Upper lobe of right lung (tissue), 1 donor: ENCODE measurements around the gene FOXO4. TPM values are rescaled to one million over a fixed set of nuclear protein-coding genes. Genes with fewer than 3 reads are reported as not detected.
"Not testable (repeated sequence)": the region's sequence is repeated elsewhere in the genome, so short reads cannot be mapped to it uniquely, and the experiment has no call there.

ENCODE experiments used
- ATAC-seq: fragments of 200-7000 bp; cut with Tn5 transposase; one replicate; pipeline ENCODE4 v1.9.1; 2020; ENCODE audit warnings: mild to moderate bottlenecking, moderate library complexity
- DNase-seq: peaks from one replicate; pipeline ENCODE4 v3.0.0-alpha.2; 2020
- H3K27ac ChIP-seq: fragments of 200-600 bp; one replicate; pipeline ENCODE4 v1.8.0; 2022
- H3K27me3 ChIP-seq: fragments of 200-600 bp; one replicate; pipeline ENCODE4 v1.8.0; 2022; ENCODE audit warnings: mild to moderate bottlenecking
- H3K36me3 ChIP-seq: fragments of 200-600 bp; one replicate; pipeline ENCODE4 v1.8.0; 2022
- H3K4me1 ChIP-seq: fragments of 200-600 bp; one replicate; pipeline ENCODE4 v1.8.0; 2022
- H3K4me3 ChIP-seq: fragments of 200-600 bp; one replicate; pipeline ENCODE4 v1.8.0; 2022; ENCODE audit warnings: mild to moderate bottlenecking
- H3K9me3 ChIP-seq: fragments of 200-600 bp; one replicate; pipeline ENCODE4 v1.8.0; 2022
- CTCF ChIP-seq: fragments of 200-600 bp; IDR thresholded peaks from one replicate; pipeline ENCODE4 v1.8.0; 2022; ENCODE audit warnings: antibody characterized with exemption
- intact Hi-C: fragments of 100-400 bp; cut with DNase I; formaldehyde crosslinking; loops from one replicate; pipeline ENCODE4 v1.11.0; 2022
- long read RNA-seq: library from polyadenylated mRNA; unstranded; transcript quantifications from one replicate; pipeline ENCODE4 v2.0.0, GENCODE V29; 2021
- total RNA-seq: library from RNA; stranded (reverse); fragmentation: NEBNext Ultra II Directional; extraction: Animal tissue kit (Norgen Biotek cat#: 25700); gene quantifications from one replicate; pipeline ENCODE4 v1.2.1, GENCODE V29; 2021
- donor health status: DM: no; HTN: yes; CAD: no; lungs with severe emphysema.

Gene FOXO4
- 31.6 TPM for total RNA-seq
- long read RNA-seq, partial matches to known transcripts, result 0 of 4 reads
- long read RNA-seq, other reads (novel, unspliced or antisense), result 1 of 4 reads

GRCh38 chrX:71095555-71095980 is at the start of gene FOXO4:
TSS of gene FOXO4 (plus strand) at chrX:71095851. CDS start at chrX:71096529, 678 bp downstream.
- intact Hi-C loops, result no loop called here
- Histone ChIP-seq H3K36me3 (no peaks in the 10 kb centered on the region), H3K27me3 (no peaks in the 10 kb centered on the region), H3K4me3 (peak within 1 kb of the TSS; percentile 64), H3K27ac (peak within 1 kb of the TSS; percentile 42), H3K9me3 (no peaks in the 10 kb centered on the region), H3K4me1 (no peaks in the 10 kb centered on the region)
- peak; percentile 97 for ATAC-seq
- no peak for TF ChIP-seq CTCF
- DNase-seq, result peak; percentile 94

GRCh38 chrX:71047891-71048290 is 47.8 kb upstream of the FOXO4 start:
- H3K27me3 ChIP-seq, H3K9me3 ChIP-seq, H3K4me3 ChIP-seq, H3K36me3 ChIP-seq, intact Hi-C loops, ATAC-seq, DNase-seq, H3K27ac ChIP-seq, H3K4me1 ChIP-seq: not testable (repeated sequence)

- H3K27ac ChIP-seq, result no peak overlapping the region
- ATAC-seq (no peak), DNase-seq (no peak)
- intact Hi-C loops, result no loop called here
- no peaks in the 10 kb centered on the region for H3K4me1 ChIP-seq
- H3K36me3 ChIP-seq, result no peaks in the 10 kb centered on the region
- no peaks in the 10 kb centered on the region for H3K9me3 ChIP-seq
- no peak for TF ChIP-seq CTCF
- no peak overlapping the region for H3K4me3 ChIP-seq
- no peaks in the 10 kb centered on the region for H3K27me3 ChIP-seq
Measured at GRCh38 chrX:71052721-71053120, 42.9 kb upstream of the FOXO4 start.

- Histone ChIP-seq H3K4me3 (no peak overlapping the region), H3K27me3 (no peaks in the 10 kb centered on the region), H3K27ac (no peak overlapping the region), H3K9me3 (no peaks in the 10 kb centered on the region), H3K36me3 (no peaks in the 10 kb centered on the region), H3K4me1 (no peaks in the 10 kb centered on the region)
- no peak for TF ChIP-seq CTCF
- ATAC-seq (peak; percentile 39), DNase-seq (no peak)
- intact Hi-C loops, result no loop called here
Measured at GRCh38 chrX:71053217-71053621, 42.4 kb upstream of the FOXO4 start.

- peaks cover 5% of the 10 kb centered on the region for H3K36me3 ChIP-seq
- no peak for TF ChIP-seq CTCF
- no peak overlapping the region for H3K4me3 ChIP-seq
- H3K27ac ChIP-seq, result no peak overlapping the region
- no peaks in the 10 kb centered on the region for H3K9me3 ChIP-seq
- H3K4me1 ChIP-seq, result no peaks in the 10 kb centered on the region
- no peaks in the 10 kb centered on the region for H3K27me3 ChIP-seq
- intact Hi-C loops, result no loop called here
- no peak for ATAC-seq
- DNase-seq, result no peak
Measured at GRCh38 chrX:71056867-71057266, 38.8 kb upstream of the FOXO4 start.

- intact Hi-C loops, result no loop called here
- H3K4me1 ChIP-seq, result no peaks in the 10 kb centered on the region
- no peak for ATAC-seq
- H3K9me3 ChIP-seq, result no peaks in the 10 kb centered on the region
- H3K36me3 ChIP-seq, result peaks cover 11% of the 10 kb centered on the region
- H3K27me3 ChIP-seq, result no peaks in the 10 kb centered on the region
- H3K4me3 ChIP-seq, result no peak overlapping the region
- H3K27ac ChIP-seq, result no peak overlapping the region
- no peak for DNase-seq
- no peak for TF ChIP-seq CTCF
Measured at GRCh38 chrX:71057848-71058530, 37.7 kb upstream of the FOXO4 start.
